Activated T-cell treated with anti-CD3 and anti-CD28 coated beads for 1 hour (primary cell): ENCODE data around the gene PIK3R4.

ENCODE experiments used
- DNase-seq: peaks from one replicate; pipeline ENCODE4 v3.0.0-alpha.2; 2020; ENCODE audit warnings: low read depth

The PIK3R4 gene

GRCh38 chr3:130746246-130747039 is at the start of gene PIK3R4:
PIK3R4 (minus strand) TSS chr3:130746829; CDS start chr3:130745218, 1,611 bp downstream.
- peak; percentile 90 for DNase-seq

- no peak for DNase-seq
Measured at GRCh38 chr3:130795396-130795795, 48.8 kb upstream of the PIK3R4 start.

- no peak for DNase-seq
Measured at GRCh38 chr3:130792246-130792645, 45.6 kb upstream of the PIK3R4 start.

GRCh38 chr3:130789782-130790322 is 43.2 kb upstream of the PIK3R4 start:
- no peak for DNase-seq

- no peak for DNase-seq
Measured at GRCh38 chr3:130787422-130788068, 40.9 kb upstream of the PIK3R4 start.

GRCh38 chr3:130786306-130786705 is 39.7 kb upstream of the PIK3R4 start:
- no peak for DNase-seq

GRCh38 chr3:130783629-130784028 is 37.0 kb upstream of the PIK3R4 start:
- DNase-seq = no peak

- DNase-seq = no peak
Measured at GRCh38 chr3:130779486-130779885, 32.9 kb upstream of the PIK3R4 start.

- no peak for DNase-seq
Measured at GRCh38 chr3:130779031-130779430, 32.4 kb upstream of the PIK3R4 start.

- no peak for DNase-seq
Measured at GRCh38 chr3:130773366-130773765, 26.7 kb upstream of the PIK3R4 start.

- no peak for DNase-seq
Measured at GRCh38 chr3:130772129-130772528, 25.5 kb upstream of the PIK3R4 start.

- no peak for DNase-seq
Measured at GRCh38 chr3:130770644-130771043, 24.0 kb upstream of the PIK3R4 start.

GRCh38 chr3:130761730-130762311 is 15.2 kb upstream of the PIK3R4 start:
- DNase-seq = no peak

- DNase-seq = no peak
Measured at GRCh38 chr3:130760922-130761321, 14.3 kb upstream of the PIK3R4 start.

- peak; percentile 29 for DNase-seq
Measured at GRCh38 chr3:130759692-130760338, 13.2 kb upstream of the PIK3R4 start.

- DNase-seq = no peak
Measured at GRCh38 chr3:130758624-130759369, 12.2 kb upstream of the PIK3R4 start.

GRCh38 chr3:130757611-130758150 is 11.1 kb upstream of the PIK3R4 start:
- no peak for DNase-seq

- DNase-seq = no peak
Measured at GRCh38 chr3:130755666-130756065, 9.0 kb upstream of the PIK3R4 start.

GRCh38 chr3:130748981-130749380 is 2.4 kb upstream of the PIK3R4 start:
- DNase-seq = no peak

- no peak for DNase-seq
Measured at GRCh38 chr3:130748467-130748861, 1.8 kb upstream of the PIK3R4 start.

- DNase-seq = no peak
Measured at GRCh38 chr3:130743354-130743753, 3.3 kb downstream of the PIK3R4 start.
